H1 (cell line): ENCODE measurements around the gene GLIS2.

Source experiments
- BACH1 ChIP-seq: IDR thresholded peaks from 2 replicates; pipeline ENCODE4 v1.6.1; 2012; ENCODE audit warnings: low read length, improper control_type of control experiment
- CEBPB ChIP-seq: IDR thresholded peaks from 2 replicates; pipeline ENCODE4 v1.6.1; 2012; ENCODE audit warnings: low read depth, low read length
- EP300 ChIP-seq, 2 experiments: IDR thresholded peaks; 1 replicate in 1 of 2; 2 replicates in 1 of 2; pipeline ENCODE4 v1.6.1; 2011 to 2012; ENCODE audit warnings: low read depth in 2 of 2, low read length in 2 of 2, mild to moderate bottlenecking in 2 of 2, borderline replicate concordance in 1 of 2, inconsistent platforms in 1 of 2, moderate library complexity in 1 of 2
- EZH2 ChIP-seq: fragments of 200-600 bp; sonication (generic); IDR thresholded peaks from 2 replicates; pipeline ENCODE4 v1.7.1; 2012; ENCODE audit warnings: low read depth, mild to moderate bottlenecking, moderate library complexity, low read length, inconsistent platforms; ENCODE audit not compliant: severe bottlenecking
- POLR2A ChIP-seq, 2 experiments: IDR thresholded peaks; 1 replicate in 1 of 2; 2 replicates in 1 of 2; pipeline ENCODE4 v1.6.1; 2011; ENCODE audit warnings: low read depth in 2 of 2, low read length in 2 of 2, mild to moderate bottlenecking in 2 of 2; ENCODE audit errors: control extremely low read depth in 1 of 2
- SIN3A ChIP-seq, 2 experiments: IDR thresholded peaks in 1 of 2; conservative IDR thresholded peaks in 1 of 2; 2 replicates each; pipeline ENCODE4 v1.6.1; 2011 to 2012; ENCODE audit warnings: low read length in 2 of 2, improper control_type of control experiment in 1 of 2, low read depth in 1 of 2, mild to moderate bottlenecking in 1 of 2
- SRF ChIP-seq: IDR thresholded peaks from 2 replicates; pipeline ENCODE4 v1.6.1; 2011; ENCODE audit warnings: mild to moderate bottlenecking, low read depth, low read length, moderate library complexity
- TAF1 ChIP-seq: IDR thresholded peaks from 2 replicates; pipeline ENCODE4 v1.6.1; 2011; ENCODE audit warnings: mild to moderate bottlenecking, low read depth, low read length
- YY1 ChIP-seq: IDR thresholded peaks from 2 replicates; pipeline ENCODE4 v1.6.1; 2011; ENCODE audit warnings: low read depth, mild to moderate bottlenecking, low read length
- TF ChIP-seq, protein P1 (sequence below), 3 experiments: IDR thresholded peaks; 1 replicate in 2 of 3; 2 replicates in 1 of 3; pipeline versions ENCODE4 v1.5.1 to v1.6.1; 2011; ENCODE audit warnings: low read length in 3 of 3, mild to moderate bottlenecking in 3 of 3, inconsistent platforms in 2 of 3, low read depth in 1 of 3, moderate library complexity in 1 of 3; ENCODE audit not compliant: insufficient read depth in 1 of 3; ENCODE audit errors: control extremely low read depth in 1 of 3
- TF ChIP-seq, protein P2 (sequence below): IDR thresholded peaks from 2 replicates; pipeline ENCODE4 v1.6.1; 2012; ENCODE audit warnings: inconsistent platforms

DNA sequence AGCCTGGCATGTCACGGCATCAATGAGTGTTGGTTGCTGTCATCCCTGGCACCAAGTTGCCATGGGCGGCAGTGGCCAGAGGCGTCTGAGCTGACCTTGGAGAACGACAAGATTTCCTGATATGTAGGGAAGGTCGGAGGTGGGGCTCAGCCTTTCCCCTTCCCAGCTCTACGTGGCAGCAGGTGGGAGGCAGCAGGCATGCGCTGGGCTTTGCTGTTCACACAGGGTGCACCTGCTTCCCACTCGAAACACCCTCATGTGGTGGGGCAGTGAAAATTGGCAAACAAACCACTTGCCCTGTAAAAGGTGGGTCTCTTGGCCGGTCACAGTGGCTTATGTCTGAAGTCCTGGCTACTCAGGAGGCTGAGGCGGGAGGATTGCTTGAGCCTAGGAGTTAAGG, 30.7 kb upstream of the GLIS2 start:
- TF ChIP-seq, protein P1, sequence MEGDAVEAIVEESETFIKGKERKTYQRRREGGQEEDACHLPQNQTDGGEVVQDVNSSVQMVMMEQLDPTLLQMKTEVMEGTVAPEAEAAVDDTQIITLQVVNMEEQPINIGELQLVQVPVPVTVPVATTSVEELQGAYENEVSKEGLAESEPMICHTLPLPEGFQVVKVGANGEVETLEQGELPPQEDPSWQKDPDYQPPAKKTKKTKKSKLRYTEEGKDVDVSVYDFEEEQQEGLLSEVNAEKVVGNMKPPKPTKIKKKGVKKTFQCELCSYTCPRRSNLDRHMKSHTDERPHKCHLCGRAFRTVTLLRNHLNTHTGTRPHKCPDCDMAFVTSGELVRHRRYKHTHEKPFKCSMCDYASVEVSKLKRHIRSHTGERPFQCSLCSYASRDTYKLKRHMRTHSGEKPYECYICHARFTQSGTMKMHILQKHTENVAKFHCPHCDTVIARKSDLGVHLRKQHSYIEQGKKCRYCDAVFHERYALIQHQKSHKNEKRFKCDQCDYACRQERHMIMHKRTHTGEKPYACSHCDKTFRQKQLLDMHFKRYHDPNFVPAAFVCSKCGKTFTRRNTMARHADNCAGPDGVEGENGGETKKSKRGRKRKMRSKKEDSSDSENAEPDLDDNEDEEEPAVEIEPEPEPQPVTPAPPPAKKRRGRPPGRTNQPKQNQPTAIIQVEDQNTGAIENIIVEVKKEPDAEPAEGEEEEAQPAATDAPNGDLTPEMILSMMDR (IDR thresholded peaks at IDR 0.05; ENCODE audit: control extremely low read depth in 1 of 3, insufficient read depth in 1 of 3, low read depth in 1 of 3, low read length in 3 of 3) = no peak
- TF ChIP-seq YY1 (no peak), BACH1 (no peak), SIN3A (conservative IDR thresholded peaks at IDR 0.05 in 1 of 2, IDR thresholded peaks at IDR 0.05 in 1 of 2; ENCODE audit: low read depth in 1 of 2, low read length in 2 of 2) (no peak), EZH2 (no peak), SRF (no peak), EP300 (IDR thresholded peaks at IDR 0.05; ENCODE audit: borderline replicate concordance in 1 of 2, low read depth in 2 of 2, low read length in 2 of 2) (no peak), TAF1 (no peak), POLR2A (IDR thresholded peaks at IDR 0.05; ENCODE audit: control extremely low read depth in 1 of 2, low read depth in 2 of 2, low read length in 2 of 2) (no peak), CEBPB (no peak)
- TF ChIP-seq, protein P2, sequence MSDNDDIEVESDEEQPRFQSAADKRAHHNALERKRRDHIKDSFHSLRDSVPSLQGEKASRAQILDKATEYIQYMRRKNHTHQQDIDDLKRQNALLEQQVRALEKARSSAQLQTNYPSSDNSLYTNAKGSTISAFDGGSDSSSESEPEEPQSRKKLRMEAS = no peak
